Hematopoietic multipotent progenitor cell (in vitro differentiated cells): Measurements from ENCODE around the gene CCDC68. TPM values are rescaled to one million over a fixed set of nuclear protein-coding genes. Genes with fewer than 3 reads are reported as not detected.
"Not testable (repeated sequence)": the region's sequence is repeated elsewhere in the genome, so short reads cannot be mapped to it uniquely, and the experiment has no call there.

Source experiments
- DNase-seq, 3 donors: peaks; one replicate each; pipeline ENCODE4 v3.0.0-alpha.2; 2011 to 2015; ENCODE audit warnings: low read depth in 2 of 3, low spot score in 2 of 3
- total RNA-seq: library from RNA; depleted of rRNA; stranded (reverse); fragments of >200 nt; gene quantifications from one replicate; pipeline ENCODE4 v1.2.3, GENCODE V29; 2012

CCDC68 gene, protein sequence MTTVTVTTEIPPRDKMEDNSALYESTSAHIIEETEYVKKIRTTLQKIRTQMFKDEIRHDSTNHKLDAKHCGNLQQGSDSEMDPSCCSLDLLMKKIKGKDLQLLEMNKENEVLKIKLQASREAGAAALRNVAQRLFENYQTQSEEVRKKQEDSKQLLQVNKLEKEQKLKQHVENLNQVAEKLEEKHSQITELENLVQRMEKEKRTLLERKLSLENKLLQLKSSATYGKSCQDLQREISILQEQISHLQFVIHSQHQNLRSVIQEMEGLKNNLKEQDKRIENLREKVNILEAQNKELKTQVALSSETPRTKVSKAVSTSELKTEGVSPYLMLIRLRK
- total RNA-seq, result not detected

DNA sequence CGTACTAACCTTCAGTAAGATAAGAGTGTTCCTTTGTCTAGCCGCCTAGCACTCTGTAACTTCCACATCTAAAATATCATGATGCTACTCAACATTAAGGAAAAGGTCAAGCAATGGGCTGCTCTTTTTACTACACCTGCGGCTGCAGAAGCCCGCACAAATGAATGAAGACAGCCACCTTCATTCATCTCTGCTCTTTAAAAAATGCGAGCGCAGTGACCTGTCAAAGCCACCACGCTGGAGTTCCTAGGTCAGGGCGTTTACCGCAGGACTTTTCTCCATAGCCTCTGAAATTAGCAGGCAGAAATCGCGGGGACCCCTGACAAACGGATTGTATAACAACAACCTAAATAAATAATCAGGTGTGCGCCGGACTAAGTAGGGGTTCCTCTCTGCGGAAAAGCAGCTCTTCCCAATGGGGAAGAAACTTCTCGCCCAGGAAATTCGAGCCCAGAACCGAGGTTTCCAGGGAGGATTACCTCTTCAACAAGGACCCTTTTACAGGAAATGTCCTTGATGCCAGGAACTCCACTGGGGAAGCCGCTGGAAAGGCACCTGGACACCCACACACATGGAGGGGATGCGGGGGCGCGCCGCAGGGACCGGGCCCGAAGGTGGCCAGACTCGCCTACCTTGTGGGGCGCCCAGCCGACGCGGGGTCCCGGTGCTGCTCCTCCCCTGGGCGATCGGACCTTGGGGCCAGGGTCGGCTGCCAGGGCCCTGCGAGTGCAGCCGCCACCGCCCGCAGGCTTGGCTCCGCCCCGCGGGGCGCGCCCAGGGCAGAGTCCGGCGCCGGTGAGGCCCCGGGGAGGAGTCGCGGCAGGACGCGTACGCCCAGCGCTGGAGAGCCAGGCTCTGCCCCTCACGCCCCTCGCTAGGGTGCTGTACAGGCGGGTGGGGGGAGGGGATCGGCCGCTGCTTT is at the start of gene CCDC68:
TSS of gene CCDC68 (minus strand) at position 758 of the 922 bp plus-strand sequence. CDS start 16,670 bp downstream, outside the sequence.
- no peak for DNase-seq

DNA sequence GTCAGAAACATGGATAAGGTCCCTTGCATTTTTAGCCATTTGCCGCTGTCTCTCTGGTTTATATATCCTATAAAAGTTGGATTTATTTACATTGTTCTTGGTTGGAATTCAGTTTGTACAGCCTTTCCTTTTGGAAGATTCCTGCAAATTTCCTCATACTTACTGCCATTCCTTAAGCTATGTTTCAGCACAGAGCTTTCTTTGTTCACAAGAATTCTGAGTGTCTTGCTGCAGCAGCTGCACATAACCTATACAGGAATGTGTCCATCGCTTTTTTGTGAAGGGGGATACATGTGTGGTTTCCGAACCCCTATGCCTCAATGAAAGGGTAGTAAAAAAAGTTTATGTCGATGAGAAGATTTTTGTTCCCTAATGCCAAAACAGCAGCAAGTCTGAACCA is 48.3 kb upstream of the CCDC68 start:
- DNase-seq, result no peak

DNA sequence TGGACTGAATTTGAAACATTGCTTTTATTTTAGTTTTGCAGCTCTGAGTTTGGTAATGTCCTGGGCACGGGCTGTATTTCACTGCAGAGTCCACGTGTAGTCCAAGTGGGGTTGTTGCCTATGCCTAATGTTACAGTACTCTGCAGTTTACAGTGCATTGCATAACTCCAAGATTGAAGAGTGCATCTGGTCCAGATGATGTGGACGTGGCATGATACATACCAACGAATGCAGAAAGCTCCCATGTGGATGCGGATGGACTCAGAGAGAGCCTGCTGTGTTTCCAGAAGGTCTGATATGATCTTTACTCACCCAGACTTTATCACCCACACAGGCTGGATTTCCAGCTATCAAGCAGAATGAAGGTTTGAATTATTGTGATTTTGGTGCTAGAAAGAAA is 44.4 kb upstream of the CCDC68 start:
- no peak for DNase-seq

DNA sequence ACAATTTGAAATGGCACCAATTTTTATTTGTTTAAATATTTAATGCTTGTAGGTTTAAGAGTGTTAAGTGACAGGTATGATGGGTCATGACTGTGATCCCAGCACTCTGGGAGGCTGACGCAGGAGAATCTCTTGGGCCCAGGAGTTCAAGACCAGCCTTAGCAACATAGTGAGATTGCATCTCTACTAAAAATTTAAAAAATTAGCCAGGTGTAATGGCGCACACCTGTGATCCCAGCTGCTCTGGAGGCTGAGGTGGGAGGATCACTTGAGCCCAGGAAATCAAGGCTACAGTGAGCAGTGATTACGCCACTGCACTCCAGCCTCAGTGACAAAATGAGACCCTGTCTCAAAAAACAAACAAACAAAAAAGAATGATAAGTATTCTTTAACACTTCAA is 43.0 kb upstream of the CCDC68 start:
- DNase-seq, result no peak

DNA sequence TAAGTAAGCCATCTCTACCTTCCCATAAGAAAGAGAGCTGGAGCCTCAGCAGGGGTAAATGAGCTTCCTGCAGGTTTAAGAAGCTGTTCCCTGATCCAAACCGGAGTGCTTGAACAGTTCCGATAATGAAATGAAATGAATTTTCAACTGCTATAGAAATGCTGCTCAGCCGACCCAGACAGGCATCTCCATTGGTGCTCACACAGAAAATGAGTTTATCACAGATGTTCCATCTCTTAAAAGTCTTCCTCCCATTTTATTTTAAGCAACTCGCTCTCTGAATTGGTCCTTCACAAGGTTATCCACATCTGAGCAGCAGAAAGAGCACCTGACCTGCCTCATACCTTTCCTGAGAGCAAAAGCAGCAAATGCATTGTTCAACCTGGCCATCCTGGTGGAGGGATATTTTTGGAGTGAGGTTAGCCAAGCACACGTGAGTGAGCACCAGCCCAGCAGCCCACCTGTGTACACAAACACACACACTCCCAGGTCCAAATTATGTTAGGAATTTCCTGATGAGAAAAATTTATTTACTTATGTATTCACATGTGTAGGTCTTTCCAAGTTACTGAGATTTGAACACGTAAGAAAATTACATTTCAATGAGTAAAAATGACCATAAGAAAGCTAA is 42.2 kb upstream of the CCDC68 start:
- no peak for DNase-seq

DNA sequence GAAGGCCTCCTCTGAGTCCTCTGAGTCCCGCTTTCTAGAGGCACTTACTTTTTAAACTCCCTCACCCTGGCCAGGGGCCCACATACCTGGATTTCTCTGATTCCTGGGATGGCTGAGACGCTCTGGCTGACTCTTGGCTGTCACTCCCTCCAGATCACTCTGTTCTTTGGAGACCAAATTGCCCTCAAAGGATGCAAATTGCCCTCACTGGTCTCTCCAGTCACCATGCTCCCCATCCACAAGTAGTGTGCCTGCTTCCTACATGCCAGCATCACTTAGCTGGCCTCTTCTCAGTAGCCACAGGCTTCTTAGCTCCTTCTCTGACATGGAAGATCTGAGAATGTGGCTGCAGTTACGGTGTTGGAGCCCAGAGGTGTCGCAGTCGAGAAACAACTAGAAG is 41.3 kb upstream of the CCDC68 start:
- DNase-seq, result no peak

DNA sequence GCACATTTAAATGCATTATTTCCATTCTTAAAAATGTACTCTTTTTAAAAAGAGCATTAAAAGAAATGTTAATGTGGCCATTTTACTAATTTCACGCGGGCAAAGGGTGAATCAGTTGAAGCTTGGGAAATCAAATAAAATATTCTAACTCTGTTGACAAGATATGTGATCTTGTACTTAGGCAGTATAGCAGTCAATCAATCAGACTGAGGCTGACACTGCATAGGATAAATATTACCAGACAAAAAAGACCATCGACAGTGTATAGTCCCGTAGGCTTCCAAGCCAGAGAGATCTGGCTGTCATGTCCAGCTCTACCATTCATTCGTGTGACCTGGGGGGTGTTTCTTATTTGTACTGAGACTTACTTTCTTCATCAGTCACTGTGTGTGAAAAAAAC is 39.8 kb upstream of the CCDC68 start:
- DNase-seq, result no peak

DNA sequence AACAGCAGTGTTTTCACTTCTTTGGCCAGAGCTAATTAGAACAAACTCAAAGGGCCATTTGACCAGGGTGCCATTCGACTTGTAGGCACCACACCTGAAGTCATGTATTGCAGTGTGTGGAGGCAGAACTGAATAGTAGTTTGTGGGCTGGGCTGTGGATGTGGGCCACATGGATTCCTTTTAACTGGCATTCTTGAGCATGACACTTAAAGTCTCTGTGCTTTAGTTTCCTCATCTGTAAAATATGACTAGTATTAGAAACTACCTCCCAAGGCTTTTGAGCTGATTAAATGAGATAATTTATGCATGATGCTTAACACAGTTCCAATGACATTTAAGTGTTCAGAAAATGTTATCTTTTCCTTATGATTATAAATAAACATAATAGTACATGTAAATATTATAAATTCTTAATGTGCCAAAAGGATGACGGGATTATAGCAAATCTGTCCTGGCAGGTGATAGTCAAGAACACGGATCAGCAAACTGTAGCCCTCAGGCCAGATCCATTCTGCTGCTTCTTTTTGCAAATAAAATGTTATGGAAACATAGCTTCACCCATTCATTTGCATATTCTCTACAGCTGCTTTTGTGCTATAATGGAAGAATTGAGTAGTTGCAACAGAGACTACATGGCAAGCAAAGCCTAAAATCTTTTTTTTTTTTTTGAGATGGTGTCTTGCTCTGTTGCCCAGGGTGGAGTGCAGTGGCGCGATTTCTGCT is 36.3 kb upstream of the CCDC68 start:
- DNase-seq, result no peak

DNA sequence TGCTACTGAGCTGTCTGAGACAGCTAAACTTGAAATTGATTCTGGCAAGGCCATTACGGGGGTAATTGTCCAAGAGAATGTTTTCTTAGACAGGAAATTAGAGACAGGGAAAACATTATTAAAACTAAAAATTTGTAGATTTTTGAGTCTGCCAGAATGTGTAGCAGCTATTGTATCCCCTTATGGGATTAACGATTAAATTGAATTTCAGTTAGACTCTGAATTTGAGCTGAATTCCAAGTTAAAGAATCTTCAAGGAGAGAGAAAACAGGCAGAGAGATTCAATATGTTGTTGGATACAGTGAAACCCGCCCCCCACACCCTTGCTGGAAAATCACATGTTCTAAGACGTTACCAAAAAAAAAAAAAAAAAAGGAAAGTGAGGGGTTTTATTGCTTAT is 32.7 kb upstream of the CCDC68 start:
- no peak for DNase-seq

DNA sequence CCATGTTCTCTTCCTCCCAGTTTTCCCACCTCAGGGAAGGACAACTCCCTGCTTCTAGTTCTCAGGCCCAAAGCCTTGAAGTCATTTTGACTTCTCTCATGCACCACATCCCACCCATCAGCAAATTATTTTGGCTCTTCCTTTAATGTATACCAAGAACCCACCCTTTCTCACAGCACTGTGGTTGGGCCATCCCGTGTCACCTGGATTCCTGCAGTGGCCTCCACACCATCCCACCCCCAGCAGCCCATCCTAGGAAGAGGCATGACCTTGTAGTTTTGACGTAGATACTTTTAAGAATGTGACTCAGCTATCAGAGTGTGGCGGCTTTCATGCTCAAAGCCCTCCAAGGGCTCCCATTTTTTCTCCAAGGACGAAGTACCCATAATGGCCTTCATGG is 25.6 kb upstream of the CCDC68 start:
- no peak for DNase-seq

DNA sequence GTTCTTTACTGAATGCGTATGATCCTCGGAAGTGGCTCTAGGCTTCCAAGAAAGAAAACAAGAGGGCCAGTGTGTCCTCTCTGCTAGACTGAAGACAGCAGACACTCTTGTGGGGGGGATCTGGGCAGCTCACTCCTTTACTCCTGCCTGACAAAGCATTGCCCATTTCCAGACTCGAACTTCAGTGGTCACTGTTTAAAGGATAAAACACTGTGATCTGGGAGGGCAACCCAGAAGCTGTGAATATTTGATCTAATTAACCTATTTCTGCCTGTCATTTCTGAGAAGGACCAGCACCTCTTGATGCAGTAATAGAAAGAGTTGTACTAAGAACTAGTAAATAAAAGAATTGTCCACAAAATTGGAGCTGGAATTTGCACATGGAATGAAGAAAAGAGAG is 24.5 kb upstream of the CCDC68 start:
- no peak for DNase-seq

DNA sequence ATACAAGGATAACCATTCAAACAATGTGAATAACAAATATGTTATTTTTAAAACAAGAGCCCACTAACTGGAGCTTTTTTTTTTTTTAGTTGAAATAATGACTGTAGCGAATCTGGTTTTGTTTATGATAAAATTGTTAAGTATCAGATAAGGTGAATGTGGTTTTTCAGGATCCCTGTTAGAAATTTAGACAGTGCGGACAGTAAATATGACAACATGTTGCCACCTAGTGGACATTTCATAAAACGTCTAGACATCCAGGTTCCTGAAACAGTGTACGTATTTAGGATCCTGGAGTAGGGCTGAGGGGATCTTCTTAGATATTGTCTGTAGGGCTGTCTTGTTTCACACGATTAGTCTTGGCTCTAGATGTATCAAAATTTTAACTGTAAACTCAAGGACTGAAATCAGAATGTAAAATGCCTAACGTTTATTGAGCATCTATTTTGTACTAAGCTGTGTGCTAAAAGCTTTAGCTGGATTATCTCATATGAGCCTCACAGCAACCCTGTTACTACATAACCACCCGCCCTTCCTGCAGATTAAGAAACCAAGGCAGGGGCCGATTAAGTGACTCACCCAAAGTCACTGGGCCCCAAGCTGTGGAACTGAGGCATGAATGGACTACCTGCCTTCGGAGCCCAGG is 23.9 kb upstream of the CCDC68 start:
- peak in 2 of 3 donors; percentile 52 to 73 for DNase-seq

DNA sequence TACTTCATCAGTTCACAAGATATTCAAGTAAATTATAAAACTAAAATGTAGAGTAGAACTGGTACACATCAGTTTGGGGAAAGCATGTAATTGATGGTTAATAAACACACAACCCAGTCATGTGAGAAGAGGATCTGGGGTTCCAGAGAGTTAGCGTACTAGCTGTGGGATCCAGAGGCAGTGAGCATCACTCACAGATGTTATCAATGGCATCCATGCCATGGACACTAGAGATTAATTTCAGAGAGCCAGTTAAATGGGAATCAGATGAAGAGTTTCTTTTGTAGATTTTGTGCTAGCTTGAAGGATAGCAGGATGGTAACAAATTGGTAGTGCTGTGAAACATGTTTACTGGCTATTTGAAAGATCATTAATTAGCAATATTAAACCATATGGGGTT is 21.8 kb upstream of the CCDC68 start:
- no peak for DNase-seq

DNA sequence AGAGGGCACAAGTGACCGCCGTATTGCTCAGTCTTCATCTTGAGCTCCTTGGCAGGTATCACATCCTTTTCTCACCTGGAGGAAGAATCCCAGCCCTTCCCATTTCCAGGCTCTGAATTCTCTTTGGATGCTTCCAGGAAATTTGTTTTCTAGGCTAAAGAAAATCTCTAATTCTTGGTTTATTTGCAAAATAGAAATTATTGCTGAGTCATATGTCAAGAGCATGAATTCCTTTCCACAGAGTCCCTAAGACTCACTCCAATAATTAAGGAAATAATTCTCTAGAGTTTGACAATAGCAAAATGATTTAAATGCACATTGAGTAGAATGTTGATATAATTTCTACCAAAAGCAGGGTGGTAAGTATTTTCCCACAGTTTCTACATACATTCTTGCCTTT is 16.3 kb upstream of the CCDC68 start:
- no peak for DNase-seq

DNA sequence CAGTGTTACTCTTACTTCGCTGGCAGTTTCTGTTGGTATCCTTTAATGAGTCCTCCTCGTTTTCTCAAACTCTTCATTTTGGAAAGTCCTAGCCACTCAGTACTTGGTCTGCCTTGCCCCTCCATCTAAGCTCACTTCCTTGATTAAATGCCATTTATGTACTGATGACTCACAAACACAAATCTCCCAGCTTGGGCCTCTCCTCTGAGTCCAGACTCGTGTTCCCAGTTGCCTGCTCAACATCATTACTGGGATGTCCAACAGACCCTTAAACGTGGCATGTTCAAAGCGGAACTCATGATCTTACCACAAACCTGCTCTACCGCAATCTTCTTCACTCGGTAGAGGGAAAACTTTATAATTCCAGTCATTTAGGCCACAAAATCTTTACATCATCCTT is 13.8 kb upstream of the CCDC68 start:
- no peak for DNase-seq

DNA sequence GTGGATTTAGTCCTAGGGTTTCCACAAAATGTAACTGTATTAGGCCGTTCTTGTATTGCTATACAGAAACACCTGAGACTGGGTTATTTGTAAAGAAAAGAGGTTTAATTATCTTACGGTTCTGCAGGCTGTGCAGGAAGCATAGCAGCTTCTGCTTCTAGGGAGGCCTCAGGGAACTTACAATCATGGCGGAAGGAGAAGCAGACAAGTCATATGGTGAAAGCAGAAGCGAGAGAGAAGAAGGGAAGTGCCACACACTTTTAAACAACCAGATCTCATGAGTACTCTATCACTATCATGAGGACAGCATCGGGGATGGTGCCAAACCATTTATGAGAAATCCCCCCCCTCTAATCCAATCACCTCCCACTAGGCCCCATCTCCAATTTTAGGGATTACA is 9.5 kb upstream of the CCDC68 start:
- DNase-seq, result no peak

DNA sequence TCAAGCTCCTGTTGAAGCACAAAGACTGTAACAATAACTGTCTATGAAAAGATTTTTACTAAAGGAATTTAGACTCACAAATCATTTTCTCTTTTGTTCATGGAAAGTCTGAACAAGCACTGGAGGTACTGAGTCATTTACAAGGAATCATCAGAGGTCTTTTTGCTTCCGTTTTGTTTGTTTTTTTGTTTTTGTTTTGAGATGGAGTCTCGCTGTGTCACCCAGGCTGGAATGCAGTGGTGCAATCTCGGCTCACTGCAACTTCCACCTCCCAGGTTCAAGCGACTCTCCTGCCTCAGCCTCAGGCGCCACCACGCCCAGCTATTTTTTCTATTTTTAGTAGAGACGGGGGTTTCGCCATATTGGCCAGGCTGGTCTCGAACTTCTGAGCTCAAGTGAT is 9.0 kb upstream of the CCDC68 start:
- not testable (repeated sequence) for DNase-seq

DNA sequence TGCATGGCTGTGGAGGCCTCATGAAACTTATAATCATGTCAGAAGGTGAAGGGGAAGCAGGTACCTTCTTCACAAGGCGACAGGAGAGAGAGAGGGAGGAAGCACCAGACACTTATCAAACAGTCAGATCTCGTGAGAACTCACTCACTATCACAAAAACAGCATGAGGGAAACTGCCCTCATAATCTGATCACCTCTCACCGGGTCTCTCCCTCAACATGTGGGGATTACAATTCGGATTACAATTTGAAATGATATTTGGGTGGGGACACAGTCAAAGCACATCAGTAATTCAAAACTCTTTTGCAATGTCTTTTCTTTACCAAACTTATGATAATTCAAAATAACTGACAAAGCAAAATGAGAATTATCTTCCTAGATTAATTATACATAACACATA is 8.5 kb upstream of the CCDC68 start:
- no peak for DNase-seq

DNA sequence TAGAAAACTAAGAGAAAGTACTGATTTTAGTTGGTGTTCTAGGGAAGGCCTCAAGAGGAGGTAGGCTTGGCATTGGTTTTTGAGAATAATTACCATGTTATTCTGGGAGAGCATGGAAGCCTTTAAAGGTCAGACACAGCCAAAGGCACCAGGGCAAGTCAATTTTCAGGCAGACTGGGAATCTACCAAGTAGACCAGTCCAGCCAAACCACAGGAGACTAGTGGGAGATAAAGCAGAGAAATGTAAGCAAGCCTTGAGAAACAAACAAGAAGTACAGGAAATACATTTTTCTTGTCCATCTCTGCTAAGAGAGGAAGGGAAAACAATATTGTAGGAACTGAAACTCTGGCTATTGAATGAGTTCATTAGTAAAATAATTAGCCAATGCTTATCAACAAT is 5.5 kb upstream of the CCDC68 start:
- DNase-seq, result no peak

DNA sequence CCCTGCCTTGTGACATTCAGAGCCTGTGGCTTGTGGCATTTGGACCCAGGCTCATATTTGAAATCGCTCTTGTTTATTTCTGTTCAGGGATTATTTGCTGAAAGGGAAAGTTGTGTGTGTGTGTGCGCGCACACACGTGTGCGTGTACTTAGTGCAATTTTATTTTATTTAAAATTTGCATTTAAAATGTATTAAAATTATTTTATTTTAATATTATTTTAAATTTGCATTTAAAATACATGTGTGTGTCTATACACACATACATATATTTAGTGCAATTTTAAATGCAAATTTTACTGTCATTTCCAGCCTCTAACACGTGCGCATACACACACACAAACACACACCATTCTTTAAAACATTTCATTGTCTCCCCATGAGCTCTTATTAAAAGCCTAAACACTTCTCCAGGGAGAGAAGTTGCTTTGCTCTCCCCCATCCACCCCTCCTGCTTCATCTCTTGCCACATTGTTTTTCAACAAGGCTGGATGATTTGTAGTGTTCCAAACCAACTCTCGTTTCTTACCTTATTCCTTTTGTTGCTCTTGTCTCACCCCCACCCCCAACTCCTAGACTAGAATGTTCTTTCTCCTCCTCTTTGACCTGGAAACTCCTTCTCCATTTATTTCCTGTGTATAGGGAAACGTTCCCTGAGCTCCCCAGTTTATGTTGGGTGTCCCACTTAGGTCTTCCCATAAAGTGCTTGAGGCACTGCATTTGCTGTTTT is 3.8 kb upstream of the CCDC68 start:
- no peak for DNase-seq
